A673 (cell line): Measurements from ENCODE around the gene SETX. TPM values are rescaled to one million over a fixed set of nuclear protein-coding genes. Genes with fewer than 3 reads are reported as not detected.
A peak's percentile ranks its signal among the peaks of the same experiment; 100 is the strongest.

Source experiments
- BruUV-seq: library from RNA; stranded (reverse); fragments of 400-500 nt; replicated peaks from 2 replicates; lab custom pipeline; 2021; lab: Mats Ljungman, UMichigan
- CTCF ChIA-PET: fragments of 300-600 bp; sonication (Branson Sonifier 250); formaldehyde crosslinking; loops from one replicate; lab custom pipeline; 2022; ENCODE audit warnings: antibody characterized with exemption; lab: Charles Lee
- POLR2A ChIA-PET: fragments of 300-600 bp; sonication (Branson Sonifier 250); formaldehyde crosslinking; loops from one replicate; lab custom pipeline; 2022; ENCODE audit warnings: antibody characterized with exemption; ENCODE audit not compliant: low non-redundant PET; lab: Charles Lee
- DNase-seq: peaks from one replicate; pipeline ENCODE4 v3.0.0-alpha.2; 2015; ENCODE audit warnings: low spot score
- H3K27ac ChIP-seq: fragments of 200-600 bp; sonication (generic); 2 replicates; pipeline ENCODE4 v1.5.1; 2016; ENCODE audit warnings: mixed run types, low read depth, mild to moderate bottlenecking, mixed read lengths, antibody characterized with exemption, low read length; ENCODE audit not compliant: poor library complexity, severe bottlenecking
- H3K27me3 ChIP-seq: fragments of 200-600 bp; sonication (generic); replicated peaks from 2 replicates; pipeline ENCODE4 v1.6.1; 2017; ENCODE audit warnings: mixed run types, low read depth, mild to moderate bottlenecking, mixed read lengths, antibody characterized with exemption, low read length; ENCODE audit not compliant: insufficient read depth, poor library complexity
- H3K36me3 ChIP-seq: fragments of 200-600 bp; sonication (generic); 2 replicates; pipeline ENCODE4 v1.6.1; 2016; ENCODE audit warnings: mixed run types, mild to moderate bottlenecking, mixed read lengths, antibody characterized with exemption, low read length; ENCODE audit not compliant: insufficient read depth, poor library complexity, severe bottlenecking
- H3K4me1 ChIP-seq: fragments of 200-600 bp; sonication (generic); 2 replicates; pipeline ENCODE4 v1.6.1; 2017; ENCODE audit warnings: mixed run types, mild to moderate bottlenecking, mixed read lengths, antibody characterized with exemption, low read length; ENCODE audit not compliant: insufficient read depth, poor library complexity, severe bottlenecking
- H3K4me3 ChIP-seq: fragments of 200-600 bp; sonication (generic); 2 replicates; pipeline ENCODE4 v1.5.1; 2016; ENCODE audit warnings: low read depth, mixed run types, mild to moderate bottlenecking, mixed read lengths, low read length; ENCODE audit not compliant: poor library complexity, severe bottlenecking
- H3K9me3 ChIP-seq: fragments of 200-600 bp; sonication (generic); 2 replicates; pipeline ENCODE4 v1.6.1; 2016; ENCODE audit warnings: mixed run types, low read depth, mild to moderate bottlenecking, mixed read lengths, antibody characterized with exemption, low read length; ENCODE audit not compliant: poor library complexity, severe bottlenecking
- CTCF ChIP-seq: fragments of 300-800, 200-600 bp; sonication (generic); conservative IDR thresholded peaks from 2 replicates; pipeline ENCODE4 v1.5.1; 2017; ENCODE audit warnings: low read depth, mild to moderate bottlenecking, antibody characterized with exemption, low read length, moderate library complexity, mixed read lengths
- EZH2 ChIP-seq: fragments of 200-600 bp; sonication (generic); IDR thresholded peaks from 2 replicates; pipeline ENCODE4 v1.6.1; 2017; ENCODE audit warnings: borderline replicate concordance, low read depth, mild to moderate bottlenecking, mixed read lengths, antibody characterized with exemption, low read length; ENCODE audit not compliant: poor library complexity, severe bottlenecking
- intact Hi-C: fragments of 100-400 bp; cut with micrococcal nuclease; formaldehyde crosslinking; loops from one replicate; pipeline ENCODE4 v1.10.0; 2022; ENCODE audit not compliant: unreplicated experiment
- total RNA-seq: library from RNA; stranded (reverse); gene quantifications from 2 replicates; pipeline ENCODE4 v1.2.3, GENCODE V29; 2021

SETX gene
- total RNA-seq, 1 experiment from 2014 or later, result 41.4 TPM

- H3K36me3 ChIP-seq, result no peaks in the 10 kb centered on the region
- no TSS peak for BruUV-seq
- H3K27me3 ChIP-seq, result no peaks in the 10 kb centered on the region
- ChIA-PET POLR2A (no interaction called here), CTCF (no interaction called here)
- intact Hi-C loops, result no loop called here
- no peak overlapping the region for H3K27ac ChIP-seq
- TF ChIP-seq EZH2, result no peak
- TF ChIP-seq CTCF, result no peak
- DNase-seq, result no peak
- no peaks in the 10 kb centered on the region for H3K9me3 ChIP-seq
- peaks cover 34% of the 10 kb centered on the region for H3K4me1 ChIP-seq
- no peak overlapping the region for H3K4me3 ChIP-seq
Measured at GRCh38 chr9:132244582-132245455, 110.0 kb downstream of the SETX start.

- intact Hi-C loops, result no loop called here
- ChIA-PET CTCF (no interaction called here), POLR2A (no interaction called here)
- no peak for DNase-seq
- no peak overlapping the region for H3K27ac ChIP-seq
- no peaks in the 10 kb centered on the region for H3K36me3 ChIP-seq
- no TSS peak for BruUV-seq
- peaks cover 34% of the 10 kb centered on the region for H3K4me1 ChIP-seq
- TF ChIP-seq CTCF (no peak), EZH2 (no peak)
- H3K27me3 ChIP-seq, result no peaks in the 10 kb centered on the region
- no peak overlapping the region for H3K4me3 ChIP-seq
- no peaks in the 10 kb centered on the region for H3K9me3 ChIP-seq
Measured at GRCh38 chr9:132243156-132244074, 111.4 kb downstream of the SETX start.

- ChIA-PET CTCF (no interaction called here), POLR2A (no interaction called here)
- Histone ChIP-seq H3K9me3 (no peaks in the 10 kb centered on the region), H3K4me3 (peak overlapping the region; percentile 65), H3K27me3 (no peaks in the 10 kb centered on the region), H3K36me3 (no peaks in the 10 kb centered on the region), H3K27ac (peak overlapping the region; percentile 31), H3K4me1 (peaks cover 34% of the 10 kb centered on the region)
- BruUV-seq, result no TSS peak
- no peak for DNase-seq
- TF ChIP-seq EZH2, result no peak
- TF ChIP-seq CTCF, result no peak
- intact Hi-C loops, result no loop called here
Measured at GRCh38 chr9:132242621-132243155, 112.1 kb downstream of the SETX start.
